ENCODE results near the gene FBXO11. TPM values are rescaled to one million over a fixed set of nuclear protein-coding genes. Genes with fewer than 3 reads are reported as not detected.

FBXO11 gene
- total and polyA plus RNA-seq, 12 donors: 21.7 to 61.7 (median 46.6) TPM

DNA sequence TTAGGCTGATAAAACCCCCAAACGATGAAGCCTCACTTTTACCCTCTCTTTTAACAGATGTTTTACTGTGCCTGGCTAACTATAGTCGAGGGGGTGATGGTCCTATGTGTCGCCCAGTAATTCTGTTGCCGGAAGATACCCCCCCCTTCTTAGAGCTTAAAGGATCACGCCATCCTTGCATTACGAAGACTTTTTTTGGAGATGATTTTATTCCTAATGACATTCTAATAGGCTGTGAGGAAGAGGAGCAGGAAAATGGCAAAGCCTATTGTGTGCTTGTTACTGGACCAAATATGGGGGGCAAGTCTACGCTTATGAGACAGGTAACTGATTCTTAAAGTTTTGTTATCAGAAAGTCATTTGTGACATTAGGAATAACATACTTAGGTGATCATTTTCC is 102.9 kb downstream of the FBXO11 start:
- peaks cover 0 to 6% of the 10 kb centered on the region in 2 donors for H3K4me1 ChIP-seq (replicated peaks in 1 of 2)
- H3K27ac ChIP-seq: no peak overlapping the region
- H3K36me3 ChIP-seq (replicated peaks in 1 of 2): peaks cover 0 to 66% of the 10 kb centered on the region in 2 donors
- no peaks in the 10 kb centered on the region for H3K9me3 ChIP-seq (replicated peaks in 1 of 3)
- no peak overlapping the region for H3K4me3 ChIP-seq
- intact Hi-C loops (cut with DNase I): no loop called here
- no peak for TF ChIP-seq POLR2A (IDR thresholded peaks at IDR 0.05)
- TF ChIP-seq, protein P1, sequence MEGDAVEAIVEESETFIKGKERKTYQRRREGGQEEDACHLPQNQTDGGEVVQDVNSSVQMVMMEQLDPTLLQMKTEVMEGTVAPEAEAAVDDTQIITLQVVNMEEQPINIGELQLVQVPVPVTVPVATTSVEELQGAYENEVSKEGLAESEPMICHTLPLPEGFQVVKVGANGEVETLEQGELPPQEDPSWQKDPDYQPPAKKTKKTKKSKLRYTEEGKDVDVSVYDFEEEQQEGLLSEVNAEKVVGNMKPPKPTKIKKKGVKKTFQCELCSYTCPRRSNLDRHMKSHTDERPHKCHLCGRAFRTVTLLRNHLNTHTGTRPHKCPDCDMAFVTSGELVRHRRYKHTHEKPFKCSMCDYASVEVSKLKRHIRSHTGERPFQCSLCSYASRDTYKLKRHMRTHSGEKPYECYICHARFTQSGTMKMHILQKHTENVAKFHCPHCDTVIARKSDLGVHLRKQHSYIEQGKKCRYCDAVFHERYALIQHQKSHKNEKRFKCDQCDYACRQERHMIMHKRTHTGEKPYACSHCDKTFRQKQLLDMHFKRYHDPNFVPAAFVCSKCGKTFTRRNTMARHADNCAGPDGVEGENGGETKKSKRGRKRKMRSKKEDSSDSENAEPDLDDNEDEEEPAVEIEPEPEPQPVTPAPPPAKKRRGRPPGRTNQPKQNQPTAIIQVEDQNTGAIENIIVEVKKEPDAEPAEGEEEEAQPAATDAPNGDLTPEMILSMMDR (IDR thresholded peaks at IDR 0.05): no peak
- no peak for DNase-seq
- WGBS, 4 donors: 96 to 98% (median 98%) methylated on average over 7 of the region's 7 CpGs
- H3K27me3 ChIP-seq: no peaks in the 10 kb centered on the region

DNA sequence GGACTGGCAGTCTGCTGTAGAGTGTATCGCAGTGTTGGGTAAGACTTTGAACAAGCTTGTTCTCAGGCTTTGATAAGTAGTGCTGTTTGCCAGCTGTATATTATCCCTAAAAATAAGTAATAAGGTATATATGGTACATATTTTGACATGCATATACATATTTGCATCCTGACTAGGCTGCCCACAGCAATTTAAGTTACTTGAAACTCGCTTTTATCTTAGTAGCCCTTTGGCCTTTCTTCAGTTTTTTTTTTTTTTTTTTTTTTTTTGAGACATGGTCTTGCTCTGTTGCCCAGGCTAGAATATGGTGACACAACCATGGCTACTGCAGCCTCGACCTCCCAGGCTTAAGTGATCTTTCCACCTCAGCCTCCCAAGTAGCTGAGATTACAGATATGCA is 105.2 kb downstream of the FBXO11 start:
- no peaks in the 10 kb centered on the region for H3K4me1 ChIP-seq (replicated peaks in 1 of 2)
- H3K9me3 ChIP-seq (replicated peaks in 1 of 3): no peaks in the 10 kb centered on the region
- H3K27ac ChIP-seq: no peak overlapping the region
- H3K36me3 ChIP-seq (replicated peaks in 1 of 2): peaks cover 0 to 68% of the 10 kb centered on the region in 2 donors
- 79 to 94% (median 88%) methylated on average over 3 of the region's 3 CpGs for WGBS, 4 donors
- H3K27me3 ChIP-seq: no peaks in the 10 kb centered on the region
- H3K4me3 ChIP-seq: no peak overlapping the region
- intact Hi-C loops (cut with DNase I): no loop called here
- TF ChIP-seq, protein P1 (IDR thresholded peaks at IDR 0.05): no peak
- no peak for TF ChIP-seq POLR2A (IDR thresholded peaks at IDR 0.05)
- no peak for DNase-seq

DNA sequence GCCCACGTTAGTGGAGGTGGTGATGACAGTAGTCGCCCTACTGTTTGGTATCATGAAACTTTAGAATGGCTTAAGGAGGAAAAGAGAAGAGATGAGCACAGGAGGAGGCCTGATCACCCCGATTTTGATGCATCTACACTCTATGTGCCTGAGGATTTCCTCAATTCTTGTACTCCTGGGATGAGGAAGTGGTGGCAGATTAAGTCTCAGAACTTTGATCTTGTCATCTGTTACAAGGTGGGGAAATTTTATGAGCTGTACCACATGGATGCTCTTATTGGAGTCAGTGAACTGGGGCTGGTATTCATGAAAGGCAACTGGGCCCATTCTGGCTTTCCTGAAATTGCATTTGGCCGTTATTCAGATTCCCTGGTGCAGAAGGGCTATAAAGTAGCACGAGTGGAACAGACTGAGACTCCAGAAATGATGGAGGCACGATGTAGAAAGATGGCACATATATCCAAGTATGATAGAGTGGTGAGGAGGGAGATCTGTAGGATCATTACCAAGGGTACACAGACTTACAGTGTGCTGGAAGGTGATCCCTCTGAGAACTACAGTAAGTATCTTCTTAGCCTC is 107.2 kb downstream of the FBXO11 start:
- WGBS, 4 donors: 93 to 96% (median 94%) methylated on average over 6 of the region's 6 CpGs
- DNase-seq: no peak
- intact Hi-C loops (cut with DNase I): no loop called here
- no peaks in the 10 kb centered on the region for H3K9me3 ChIP-seq (replicated peaks in 1 of 3)
- no peak overlapping the region for H3K4me3 ChIP-seq
- peaks cover 0 to 63% of the 10 kb centered on the region in 2 donors for H3K36me3 ChIP-seq (replicated peaks in 1 of 2)
- no peak overlapping the region for H3K27ac ChIP-seq
- H3K4me1 ChIP-seq (replicated peaks in 1 of 2): no peaks in the 10 kb centered on the region
- no peaks in the 10 kb centered on the region for H3K27me3 ChIP-seq
- no peak for TF ChIP-seq POLR2A (IDR thresholded peaks at IDR 0.05)
- TF ChIP-seq, protein P1 (IDR thresholded peaks at IDR 0.05): no peak

DNA sequence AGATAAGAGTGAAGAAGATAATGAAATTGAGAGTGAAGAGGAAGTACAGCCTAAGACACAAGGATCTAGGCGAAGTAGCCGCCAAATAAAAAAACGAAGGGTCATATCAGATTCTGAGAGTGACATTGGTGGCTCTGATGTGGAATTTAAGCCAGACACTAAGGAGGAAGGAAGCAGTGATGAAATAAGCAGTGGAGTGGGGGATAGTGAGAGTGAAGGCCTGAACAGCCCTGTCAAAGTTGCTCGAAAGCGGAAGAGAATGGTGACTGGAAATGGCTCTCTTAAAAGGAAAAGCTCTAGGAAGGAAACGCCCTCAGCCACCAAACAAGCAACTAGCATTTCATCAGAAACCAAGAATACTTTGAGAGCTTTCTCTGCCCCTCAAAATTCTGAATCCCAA is 107.7 kb downstream of the FBXO11 start:
- no peaks in the 10 kb centered on the region for H3K9me3 ChIP-seq (replicated peaks in 1 of 3)
- H3K4me1 ChIP-seq (replicated peaks in 1 of 2): no peaks in the 10 kb centered on the region
- H3K4me3 ChIP-seq: no peak overlapping the region
- no peak overlapping the region for H3K27ac ChIP-seq
- TF ChIP-seq, protein P1 (IDR thresholded peaks at IDR 0.05): no peak
- TF ChIP-seq POLR2A (IDR thresholded peaks at IDR 0.05): no peak
- 72 to 85% (median 77%) methylated on average over 6 of the region's 6 CpGs for WGBS, 4 donors
- no peaks in the 10 kb centered on the region for H3K27me3 ChIP-seq
- DNase-seq: no peak
- H3K36me3 ChIP-seq (replicated peaks in 1 of 2): peaks cover 0 to 58% of the 10 kb centered on the region in 2 donors
- intact Hi-C loops (cut with DNase I): no loop called here

Data from adrenal gland (tissue), 12 donors.